Measurements from ENCODE around the gene COL4A2.

Gene COL4A2
- total RNA-seq = 0 to 0.08 (median 0) reads per million in 4 donors

- DNase-seq = no peak
Observed at GRCh38 chr13:110306960-110307766, at the start of gene COL4A2, which contains the start of gene COL4A1. COL4A2 (plus strand) TSS chr13:110307284; CDS start chr13:110307904, 620 bp downstream. COL4A1 (minus strand) TSS chr13:110307157; CDS start chr13:110307027, 130 bp downstream.

GRCh38 chr13:110257408-110257807 is 49.7 kb upstream of the COL4A2 start:
- no peak for DNase-seq

GRCh38 chr13:110258876-110259631 is 48.0 kb upstream of the COL4A2 start:
- DNase-seq = no peak

GRCh38 chr13:110259651-110260050 is 47.4 kb upstream of the COL4A2 start:
- no peak for DNase-seq

GRCh38 chr13:110261166-110262081 is 45.7 kb upstream of the COL4A2 start:
- no peak for DNase-seq

- DNase-seq = no peak
Observed at GRCh38 chr13:110262082-110262436, 45.0 kb upstream of the COL4A2 start.

- DNase-seq = no peak
Observed at GRCh38 chr13:110262508-110263291, 44.4 kb upstream of the COL4A2 start.

- no peak for DNase-seq
Observed at GRCh38 chr13:110263404-110263803, 43.7 kb upstream of the COL4A2 start.

GRCh38 chr13:110263888-110264287 is 43.2 kb upstream of the COL4A2 start:
- DNase-seq = no peak

GRCh38 chr13:110264685-110265275 is 42.3 kb upstream of the COL4A2 start:
- DNase-seq = no peak

GRCh38 chr13:110265341-110265681 is 41.8 kb upstream of the COL4A2 start:
- DNase-seq = no peak

- no peak for DNase-seq
Observed at GRCh38 chr13:110265682-110266430, 41.2 kb upstream of the COL4A2 start.

- DNase-seq = no peak
Observed at GRCh38 chr13:110266431-110266809, 40.7 kb upstream of the COL4A2 start.

GRCh38 chr13:110266983-110267382 is 40.1 kb upstream of the COL4A2 start:
- no peak for DNase-seq

- DNase-seq = no peak
Observed at GRCh38 chr13:110268061-110268460, 39.0 kb upstream of the COL4A2 start.

- no peak for DNase-seq
Observed at GRCh38 chr13:110268576-110269185, 38.4 kb upstream of the COL4A2 start.

GRCh38 chr13:110269509-110270185 is 37.4 kb upstream of the COL4A2 start:
- DNase-seq = no peak

- no peak for DNase-seq
Observed at GRCh38 chr13:110270507-110270906, 36.6 kb upstream of the COL4A2 start.

GRCh38 chr13:110271313-110271712 is 35.8 kb upstream of the COL4A2 start:
- DNase-seq = no peak

GRCh38 chr13:110272227-110272626 is 34.9 kb upstream of the COL4A2 start:
- DNase-seq = no peak
